H1 (cell line): ENCODE measurements around the gene QPCT. TPM values are rescaled to one million over a fixed set of nuclear protein-coding genes. Genes with fewer than 3 reads are reported as not detected.

Experiments used
- CTCF ChIA-PET: fragments of 300-600 bp; sonication (Branson Sonifier 250); formaldehyde crosslinking; loops from one replicate; lab custom pipeline; 2021; ENCODE audit not compliant: partially characterized antibody; lab: Charles Lee
- POLR2A ChIA-PET: fragments of 300-600 bp; sonication (Branson Sonifier 250); formaldehyde crosslinking; loops from one replicate; lab custom pipeline; 2021; ENCODE audit warnings: inconsistent platforms; ENCODE audit not compliant: partially characterized antibody; lab: Charles Lee
- DNase-seq, 2 experiments: peaks; one replicate each; pipeline versions ENCODE4 v3.0.0 to v3.0.0-alpha.2; 2010 to 2022; ENCODE audit warnings: low spot score in 2 of 2, low read depth in 1 of 2, mixed read lengths in 1 of 2
- FAIRE-seq: peaks from 2 replicates; lab custom pipeline; 2011; peaks lifted over from hg19 to GRCh38; lab: Jason Lieb, UNC
- H2AFZ ChIP-seq: 2 replicates; pipeline ENCODE4 v1.8.1; 2012; ENCODE audit warnings: low read length, inconsistent platforms
- H2AK5ac ChIP-seq: 2 replicates; pipeline ENCODE4 v1.6.1; 2013; ENCODE audit warnings: low read depth, low read length
- H2BK120ac ChIP-seq: replicated peaks from 2 replicates; pipeline ENCODE3; 2013; ENCODE audit warnings: low read depth, low read length, inconsistent platforms
- H2BK12ac ChIP-seq: 2 replicates; pipeline ENCODE4 v1.6.1; 2013; ENCODE audit warnings: low read depth, low read length
- H2BK15ac ChIP-seq: 2 replicates; pipeline ENCODE4 v1.6.1; 2013; ENCODE audit warnings: low read length
- H2BK20ac ChIP-seq: 2 replicates; pipeline ENCODE4 v1.6.1; 2013; ENCODE audit warnings: low read length
- H2BK5ac ChIP-seq: 2 replicates; pipeline ENCODE4 v1.6.1; 2013; ENCODE audit warnings: low read depth, low read length
- H3K14ac ChIP-seq: 2 replicates; pipeline ENCODE4 v1.6.1; 2013; ENCODE audit warnings: inconsistent platforms; ENCODE audit not compliant: insufficient read length
- H3K18ac ChIP-seq: 2 replicates; pipeline ENCODE4 v1.6.1; 2013; ENCODE audit warnings: low read length; ENCODE audit errors: extremely low read depth
- H3K23ac ChIP-seq: 2 replicates; pipeline ENCODE4 v1.6.1; 2013; ENCODE audit warnings: inconsistent platforms; ENCODE audit not compliant: insufficient read length
- H3K23me2 ChIP-seq: 2 replicates; pipeline ENCODE4 v1.6.1; 2013; ENCODE audit warnings: low read depth, low read length
- H3K27ac ChIP-seq: 2 replicates; pipeline ENCODE4 v1.6.1; 2011; ENCODE audit warnings: low read depth, low read length, inconsistent platforms
- H3K27me3 ChIP-seq, 4 experiments: replicated peaks in 1 of 4; 1 replicate in 1 of 4; 2 replicates in 3 of 4; pipeline versions ENCODE4 v1.6.1 to v1.8.1; 2011 to 2013; ENCODE audit warnings: low read length in 3 of 4, mild to moderate bottlenecking in 3 of 4, inconsistent platforms in 2 of 4, mixed read lengths in 2 of 4, moderate library complexity in 1 of 4; ENCODE audit not compliant: control insufficient read depth in 3 of 4, insufficient read depth in 3 of 4; ENCODE audit errors: extremely low read depth in 1 of 4
- H3K36me3 ChIP-seq, 4 experiments: 2 replicates each; pipeline versions ENCODE4 v1.6.1 to v1.8.1; 2011 to 2013; ENCODE audit warnings: mild to moderate bottlenecking in 4 of 4, low read length in 3 of 4, moderate library complexity in 2 of 4, control low read depth in 1 of 4, inconsistent platforms in 1 of 4; ENCODE audit not compliant: insufficient read depth in 4 of 4, control insufficient read depth in 2 of 4
- H3K4ac ChIP-seq: replicated peaks from 2 replicates; pipeline ENCODE3; 2013; ENCODE audit warnings: low read length, low read depth, mixed read lengths, inconsistent platforms; ENCODE audit not compliant: insufficient read length
- H3K4me1 ChIP-seq, 4 experiments: replicated peaks in 1 of 4; 1 replicate in 1 of 4; 2 replicates in 3 of 4; pipeline versions ENCODE4 v1.6.1 to v1.8.1; 2011 to 2013; ENCODE audit warnings: low read length in 3 of 4, inconsistent platforms in 2 of 4, mixed read lengths in 1 of 4; ENCODE audit not compliant: insufficient read depth in 4 of 4, control insufficient read depth in 3 of 4
- H3K4me2 ChIP-seq, 2 experiments: 2 replicates each; pipeline versions ENCODE4 v1.6.1 to v1.8.1; 2011 to 2013; ENCODE audit warnings: low read depth in 2 of 2, low read length in 2 of 2, control low read depth in 1 of 2, inconsistent platforms in 1 of 2, mild to moderate bottlenecking in 1 of 2; ENCODE audit not compliant: insufficient read depth in 1 of 2
- H3K4me3 ChIP-seq, 4 experiments: fragments of 200-600, 300-600 bp in 1 of 4; sonication (generic), shearing (Covaris generic), sonication (Bioruptor Twin) in 1 of 4; 2 replicates each; pipeline versions ENCODE4 v1.5.1 to v1.8.1; 2011 to 2016; ENCODE audit warnings: low read length in 4 of 4, low read depth in 3 of 4, control low read depth in 2 of 4, inconsistent platforms in 2 of 4, mild to moderate bottlenecking in 2 of 4, mixed read lengths in 1 of 4, moderate library complexity in 1 of 4; ENCODE audit not compliant: insufficient read depth in 2 of 4; ENCODE audit errors: extremely low read depth in 1 of 4
- H3K56ac ChIP-seq: replicated peaks from 2 replicates; pipeline ENCODE3; 2013; ENCODE audit warnings: low read depth, mild to moderate bottlenecking, mixed read lengths, low read length, inconsistent platforms; ENCODE audit not compliant: insufficient read length
- H3K79me1 ChIP-seq: 2 replicates; pipeline ENCODE4 v1.6.1; 2013; ENCODE audit warnings: low read depth, low read length, control low read depth
- H3K79me2 ChIP-seq, 2 experiments: 2 replicates each; pipeline versions ENCODE4 v1.6.1 to v1.8.1; 2012 to 2013; ENCODE audit warnings: low read length in 2 of 2, mild to moderate bottlenecking in 2 of 2, inconsistent platforms in 1 of 2; ENCODE audit not compliant: insufficient read depth in 2 of 2, control insufficient read depth in 1 of 2
- H3K9ac ChIP-seq, 4 experiments: replicated peaks in 1 of 4; 1 replicate in 1 of 4; 2 replicates in 3 of 4; pipeline versions ENCODE4 v1.6.1 to v1.8.1; 2011 to 2013; ENCODE audit warnings: low read depth in 3 of 4, low read length in 3 of 4, control low read depth in 2 of 4, mild to moderate bottlenecking in 2 of 4, moderate library complexity in 2 of 4, inconsistent platforms in 1 of 4; ENCODE audit errors: extremely low read depth in 1 of 4
- H3K9me3 ChIP-seq, 2 experiments: 2 replicates each; pipeline versions ENCODE4 v1.6.1 to v1.8.1; 2012 to 2013; ENCODE audit warnings: mild to moderate bottlenecking in 2 of 2, moderate library complexity in 2 of 2, control low read depth in 1 of 2, inconsistent platforms in 1 of 2, low read depth in 1 of 2, low read length in 1 of 2, mixed read lengths in 1 of 2; ENCODE audit not compliant: insufficient read depth in 2 of 2
- H4K20me1 ChIP-seq, 2 experiments: replicated peaks in 1 of 2; 2 replicates each; pipeline versions ENCODE3 to v1.8.1; 2011 to 2013; ENCODE audit warnings: inconsistent platforms in 2 of 2, low read length in 2 of 2, mild to moderate bottlenecking in 1 of 2; ENCODE audit not compliant: insufficient read depth in 2 of 2, control insufficient read depth in 1 of 2
- H4K5ac ChIP-seq: 2 replicates; pipeline ENCODE4 v1.6.1; 2013; ENCODE audit warnings: low read length, low read depth, mixed read lengths, inconsistent platforms; ENCODE audit not compliant: insufficient read length
- H4K8ac ChIP-seq: 2 replicates; pipeline ENCODE4 v1.8.0; 2013; ENCODE audit warnings: mild to moderate bottlenecking, moderate library complexity, low read length, inconsistent platforms; ENCODE audit not compliant: insufficient read depth; ENCODE audit errors: extremely low read depth
- H4K91ac ChIP-seq: replicated peaks from 2 replicates; pipeline ENCODE3; 2013; ENCODE audit warnings: low read length, mixed read lengths, inconsistent platforms; ENCODE audit not compliant: insufficient read length
- CHD2 ChIP-seq: IDR thresholded peaks from 2 replicates; pipeline ENCODE4 v1.6.1; 2012; ENCODE audit warnings: low read length, improper control_type of control experiment
- WGBS, 2 experiments: shearing (Covaris generic) in 1 of 2; methylation state at CpG; one replicate each; pipeline versions ENCODE4 v1.1.6 to v1.1.7; 2013 to 2015; ENCODE audit warnings: low lambda C conversion rate in 2 of 2, mixed read lengths in 2 of 2, inconsistent platforms in 1 of 2, low coverage in 1 of 2, missing lambda C conversion rate in 1 of 2; ENCODE audit not compliant: insufficient replicate concordance in 2 of 2, insufficient coverage in 1 of 2, insufficient read length in 1 of 2; ENCODE audit errors: extremely low coverage in 1 of 2, missing lambda C conversion rate in 1 of 2; 5-methylcytosine and 5-hydroxymethylcytosine counted together
- polyA plus RNA-seq, 7 experiments: library from polyadenylated mRNA; depleted of rRNA in 3 of 7; stranded (reverse) in 5 of 7; unstranded in 2 of 7; fragments of >200 nt in 5 of 7; fragments of 200-250 nt in 2 of 7; gene quantifications; 1 replicate in 5 of 7; 2 replicates in 1 of 7; 4 replicates in 1 of 7; pipeline versions ENCODE4 v1.2.1 to v1.2.3, GENCODE V29; 2011 to 2013; ENCODE audit warnings: missing spikeins in 2 of 7, mixed read lengths in 2 of 7
- total RNA-seq: library from RNA; stranded (reverse); fragmentation: NEBNext Ultra II Directional; extraction: Animal tissue kit (Norgen Biotek cat#: 25700); gene quantifications from 2 replicates; pipeline ENCODE4 v1.2.1, GENCODE V29; 2021
- TF ChIP-seq, protein P1 (sequence below): IDR thresholded peaks from 2 replicates; pipeline ENCODE4 v1.6.1; 2011; ENCODE audit warnings: low read length, improper control_type of control experiment

QPCT gene
- total and polyA plus RNA-seq, 2 of the 8 experiments (the other 6 are each of a cell fraction or from before 2014, with no cell fraction given): 4.0 to 4.3 TPM

DNA sequence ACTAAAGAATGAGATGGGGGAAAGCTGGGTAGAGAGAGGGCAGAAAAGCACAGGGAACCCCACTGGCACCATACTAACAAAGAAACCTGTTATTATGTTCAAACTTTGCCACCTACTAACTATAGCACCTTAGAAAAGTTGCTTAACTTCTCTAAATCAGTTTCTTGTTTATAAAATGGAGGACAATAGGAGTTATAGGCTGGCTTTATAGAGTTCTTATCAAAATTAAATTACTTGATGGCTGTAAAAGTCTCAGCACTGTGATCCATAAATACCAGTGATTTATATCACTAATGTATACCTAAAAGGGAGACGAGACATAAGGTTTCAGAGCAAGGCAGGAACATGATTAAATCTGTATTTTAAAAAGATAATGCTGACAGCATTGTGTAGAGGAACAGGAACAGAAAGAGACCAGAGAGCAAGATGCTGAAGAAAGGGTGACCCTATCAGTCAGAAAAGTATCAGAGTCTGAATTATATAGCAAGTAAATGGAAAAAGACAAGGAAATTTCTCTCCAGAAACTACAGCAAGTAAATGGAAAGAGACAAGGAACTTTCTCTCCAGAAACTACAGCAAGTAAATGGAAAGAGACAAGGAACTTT, 48.9 kb upstream of the QPCT start:
- H4K5ac ChIP-seq: no peak overlapping the region
- no peak overlapping the region for H4K91ac ChIP-seq
- no peak overlapping the region for H2AFZ ChIP-seq
- FAIRE-seq (no peak), DNase-seq (no peak)
- no peak overlapping the region for H3K4me2 ChIP-seq
- H3K9me3 ChIP-seq: no peaks in the 10 kb centered on the region
- H2BK12ac ChIP-seq: no peak overlapping the region
- H2BK120ac ChIP-seq: no peak overlapping the region
- no peak overlapping the region for H4K8ac ChIP-seq
- no peak overlapping the region for H3K4me3 ChIP-seq
- no peak overlapping the region for H3K9ac ChIP-seq
- H3K18ac ChIP-seq: no peak overlapping the region
- H2AK5ac ChIP-seq: no peak overlapping the region
- no peak overlapping the region for H3K27ac ChIP-seq
- no peaks in the 10 kb centered on the region for H3K23me2 ChIP-seq
- H4K20me1 ChIP-seq: peaks cover 1 to 2% of the 10 kb centered on the region in 2 experiments
- H3K4ac ChIP-seq: no peak overlapping the region
- H3K27me3 ChIP-seq: no peaks in the 10 kb centered on the region
- H3K23ac ChIP-seq: no peak overlapping the region
- no peaks in the 10 kb centered on the region for H3K4me1 ChIP-seq
- H3K79me1 ChIP-seq: peaks cover 2% of the 10 kb centered on the region
- peaks cover 0 to 9% (median 2%) of the 10 kb centered on the region in 4 experiments; a peak in 2 of 8 replicates for H3K36me3 ChIP-seq
- POLR2A ChIA-PET: interaction anchor here (0.5 kb wide), 1 partner anchor 421 kb away, joined by 3 read pairs; no protein-coding TSS in a partner anchor
- no peak overlapping the region for H3K56ac ChIP-seq
- H2BK15ac ChIP-seq: no peak overlapping the region
- no peak overlapping the region for H3K14ac ChIP-seq
- H3K79me2 ChIP-seq: peaks cover 0 to 51% of the 10 kb centered on the region in 2 experiments; a peak in 2 of 4 replicates
- 76% methylated on average over 1 of the region's 1 CpG; no CpG with 5 or more reads in 1 of the 2 experiments for WGBS, 2 experiments
- H2BK5ac ChIP-seq: no peak overlapping the region
- CTCF ChIA-PET: no interaction called here
- no peak overlapping the region for H2BK20ac ChIP-seq
- no peak for TF ChIP-seq CHD2
- TF ChIP-seq, protein P1, sequence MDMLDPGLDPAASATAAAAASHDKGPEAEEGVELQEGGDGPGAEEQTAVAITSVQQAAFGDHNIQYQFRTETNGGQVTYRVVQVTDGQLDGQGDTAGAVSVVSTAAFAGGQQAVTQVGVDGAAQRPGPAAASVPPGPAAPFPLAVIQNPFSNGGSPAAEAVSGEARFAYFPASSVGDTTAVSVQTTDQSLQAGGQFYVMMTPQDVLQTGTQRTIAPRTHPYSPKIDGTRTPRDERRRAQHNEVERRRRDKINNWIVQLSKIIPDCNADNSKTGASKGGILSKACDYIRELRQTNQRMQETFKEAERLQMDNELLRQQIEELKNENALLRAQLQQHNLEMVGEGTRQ: no peak
